HFFc6 (cell line): ENCODE results near the gene FGGY. TPM values are rescaled to one million over a fixed set of nuclear protein-coding genes. Genes with fewer than 3 reads are reported as not detected.
"Not testable (repeated sequence)": the region's sequence is repeated elsewhere in the genome, so short reads cannot be mapped to it uniquely, and the experiment has no call there.

Experiments used
- DNase-seq: peaks from one replicate; pipeline ENCODE4 v3.0.0-alpha.2; 2018
- H3K27ac Mint-ChIP-seq: 2 replicates; pipeline ENCODE4 v1.8.0; 2020; ENCODE audit warnings: mild to moderate bottlenecking, mixed read lengths
- H3K27me3 Mint-ChIP-seq: 2 replicates; pipeline ENCODE4 v1.8.0; 2021; ENCODE audit warnings: mild to moderate bottlenecking, moderate library complexity, mixed read lengths; ENCODE audit not compliant: insufficient read depth
- H3K36me3 Mint-ChIP-seq: 2 replicates; pipeline ENCODE4 v1.8.0; 2021; ENCODE audit warnings: low read depth, mixed read lengths
- H3K4me1 Mint-ChIP-seq: 2 replicates; pipeline ENCODE4 v1.8.0; 2020; ENCODE audit warnings: low read depth, mixed read lengths
- H3K4me3 Mint-ChIP-seq: 2 replicates; pipeline ENCODE4 v1.8.0; 2020; ENCODE audit warnings: mild to moderate bottlenecking, moderate library complexity, mixed read lengths
- H3K9me3 Mint-ChIP-seq: 2 replicates; pipeline ENCODE4 v1.8.0; 2020; ENCODE audit warnings: mild to moderate bottlenecking, mixed read lengths
- total RNA-seq, 6 experiments: library from RNA; stranded (reverse); fragmentation: NEBNext Ultra II Directional; extraction: Animal tissue kit (Norgen Biotek cat#: 25700); gene quantifications; 2 replicates in 1 of 6; 3 replicates in 5 of 6; pipeline ENCODE4 v1.2.3, GENCODE V29; 2021
- TF ChIP-seq, protein P1 (sequence below): fragments of 200-600 bp; sonication (generic); IDR thresholded peaks from 2 replicates; pipeline ENCODE4 v1.5.0; 2021; ENCODE audit warnings: antibody characterized with exemption, mild to moderate bottlenecking

The FGGY gene
- total RNA-seq, 6 experiments from 2014 or later: 16.4 to 20.1 (median 18.7) TPM

DNA sequence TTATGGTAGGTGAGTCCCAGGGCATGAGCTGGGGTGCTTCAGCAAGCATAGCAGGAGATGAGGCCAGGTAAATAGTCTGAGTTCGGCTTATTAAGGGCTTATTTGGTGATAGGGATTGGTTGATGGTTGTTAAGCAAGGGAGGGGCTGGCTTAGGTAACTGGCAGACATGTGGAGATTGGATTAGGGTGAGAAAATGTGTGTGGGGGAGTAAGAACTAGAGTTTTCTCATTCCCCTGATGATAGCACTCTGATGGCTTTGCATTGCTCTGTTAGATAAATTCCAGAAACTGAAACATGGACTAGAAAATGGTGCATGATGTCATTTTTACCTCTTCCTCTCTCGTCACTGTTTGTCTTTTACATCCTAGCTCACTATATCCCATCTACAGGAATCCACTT is 53.6 kb downstream of the FGGY start:
- TF ChIP-seq, protein P1, sequence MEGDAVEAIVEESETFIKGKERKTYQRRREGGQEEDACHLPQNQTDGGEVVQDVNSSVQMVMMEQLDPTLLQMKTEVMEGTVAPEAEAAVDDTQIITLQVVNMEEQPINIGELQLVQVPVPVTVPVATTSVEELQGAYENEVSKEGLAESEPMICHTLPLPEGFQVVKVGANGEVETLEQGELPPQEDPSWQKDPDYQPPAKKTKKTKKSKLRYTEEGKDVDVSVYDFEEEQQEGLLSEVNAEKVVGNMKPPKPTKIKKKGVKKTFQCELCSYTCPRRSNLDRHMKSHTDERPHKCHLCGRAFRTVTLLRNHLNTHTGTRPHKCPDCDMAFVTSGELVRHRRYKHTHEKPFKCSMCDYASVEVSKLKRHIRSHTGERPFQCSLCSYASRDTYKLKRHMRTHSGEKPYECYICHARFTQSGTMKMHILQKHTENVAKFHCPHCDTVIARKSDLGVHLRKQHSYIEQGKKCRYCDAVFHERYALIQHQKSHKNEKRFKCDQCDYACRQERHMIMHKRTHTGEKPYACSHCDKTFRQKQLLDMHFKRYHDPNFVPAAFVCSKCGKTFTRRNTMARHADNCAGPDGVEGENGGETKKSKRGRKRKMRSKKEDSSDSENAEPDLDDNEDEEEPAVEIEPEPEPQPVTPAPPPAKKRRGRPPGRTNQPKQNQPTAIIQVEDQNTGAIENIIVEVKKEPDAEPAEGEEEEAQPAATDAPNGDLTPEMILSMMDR: no peak
- H3K4me3 Mint-ChIP-seq: no peak overlapping the region
- peaks cover 11% of the 10 kb centered on the region for H3K4me1 Mint-ChIP-seq
- peaks cover 2% of the 10 kb centered on the region; the same call in 1 of the 2 replicates for H3K27me3 Mint-ChIP-seq
- peaks cover 9% of the 10 kb centered on the region; the same call in 1 of the 2 replicates for H3K36me3 Mint-ChIP-seq
- no peak for DNase-seq
- no peaks in the 10 kb centered on the region for H3K9me3 Mint-ChIP-seq
- H3K27ac Mint-ChIP-seq: no peak overlapping the region

DNA sequence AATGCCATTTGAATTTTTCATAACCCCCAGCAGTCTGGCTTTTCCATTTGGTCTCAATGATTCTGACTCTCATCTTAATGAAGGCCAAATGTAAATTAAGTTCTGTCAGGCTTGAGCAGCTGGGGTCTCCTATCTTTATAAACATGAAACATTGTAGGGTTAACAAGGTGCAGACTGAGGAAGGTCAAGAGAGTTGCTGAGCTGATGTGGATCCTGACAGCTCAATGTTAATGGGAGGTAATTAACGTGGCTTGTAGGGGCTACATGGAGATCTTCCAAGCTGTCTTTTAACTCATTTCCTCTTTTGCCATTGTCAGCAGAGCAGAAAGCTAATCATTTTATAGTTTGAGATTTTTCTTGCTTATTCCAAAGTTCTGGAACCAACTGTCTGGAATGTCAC is 55.2 kb downstream of the FGGY start:
- no peak for DNase-seq
- Mint-ChIP-seq H3K4me1 (peaks cover 11% of the 10 kb centered on the region), H3K27me3 (peaks cover 2% of the 10 kb centered on the region; the same call in 1 of the 2 replicates), H3K27ac (no peak overlapping the region), H3K9me3 (no peaks in the 10 kb centered on the region), H3K4me3 (no peak overlapping the region), H3K36me3 (no peaks in the 10 kb centered on the region; the same call in 1 of the 2 replicates)
- TF ChIP-seq, protein P1: no peak

DNA sequence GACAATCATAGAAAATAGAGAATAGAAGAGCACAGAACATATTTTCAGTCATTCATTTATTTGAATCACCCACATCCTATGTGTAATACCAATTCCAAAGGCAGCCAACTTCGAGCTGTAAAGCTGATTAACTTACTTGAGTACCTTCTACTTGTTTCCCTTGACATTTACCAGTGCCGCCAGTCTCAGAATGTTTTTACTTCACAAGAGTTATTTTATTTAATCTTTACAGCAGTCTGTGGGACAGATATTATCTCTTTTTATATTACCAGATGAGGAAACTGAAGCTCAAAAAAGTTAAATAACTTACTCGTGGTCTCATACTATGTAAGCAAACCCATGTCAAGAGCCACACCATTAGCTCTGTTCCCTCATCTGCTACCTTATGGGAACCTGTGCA is 56.6 kb downstream of the FGGY start:
- Mint-ChIP-seq H3K4me3 (no peak overlapping the region), H3K27me3 (peaks cover 5% of the 10 kb centered on the region; the same call in 1 of the 2 replicates), H3K27ac (no peak overlapping the region), H3K4me1 (peaks cover 11% of the 10 kb centered on the region), H3K36me3 (no peaks in the 10 kb centered on the region; the same call in 1 of the 2 replicates), H3K9me3 (no peaks in the 10 kb centered on the region)
- no peak for DNase-seq
- TF ChIP-seq, protein P1: no peak

DNA sequence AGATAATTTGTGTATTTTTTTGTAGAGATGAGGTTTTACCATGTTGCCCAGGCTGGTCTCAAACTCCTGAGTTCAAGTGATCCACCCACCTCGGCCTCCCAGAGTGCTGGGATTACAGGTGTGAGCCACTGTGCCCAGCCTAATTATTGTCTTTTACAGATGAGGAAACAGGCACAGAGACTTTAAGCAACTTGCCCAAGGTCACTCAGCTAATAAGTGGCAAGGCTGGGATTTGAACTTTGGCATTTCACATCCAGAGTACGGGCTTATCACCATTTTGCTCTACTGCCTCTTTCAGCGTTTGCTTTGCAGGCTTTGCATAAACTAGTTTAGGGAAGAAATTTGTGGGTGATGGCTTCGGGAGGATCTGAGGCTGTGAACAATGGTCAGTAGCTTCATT is 57.3 kb downstream of the FGGY start:
- H3K36me3 Mint-ChIP-seq, H3K27me3 Mint-ChIP-seq, DNase-seq, H3K27ac Mint-ChIP-seq, H3K9me3 Mint-ChIP-seq, H3K4me3 Mint-ChIP-seq: not testable (repeated sequence)
- peaks cover 13% of the 10 kb centered on the region for H3K4me1 Mint-ChIP-seq

DNA sequence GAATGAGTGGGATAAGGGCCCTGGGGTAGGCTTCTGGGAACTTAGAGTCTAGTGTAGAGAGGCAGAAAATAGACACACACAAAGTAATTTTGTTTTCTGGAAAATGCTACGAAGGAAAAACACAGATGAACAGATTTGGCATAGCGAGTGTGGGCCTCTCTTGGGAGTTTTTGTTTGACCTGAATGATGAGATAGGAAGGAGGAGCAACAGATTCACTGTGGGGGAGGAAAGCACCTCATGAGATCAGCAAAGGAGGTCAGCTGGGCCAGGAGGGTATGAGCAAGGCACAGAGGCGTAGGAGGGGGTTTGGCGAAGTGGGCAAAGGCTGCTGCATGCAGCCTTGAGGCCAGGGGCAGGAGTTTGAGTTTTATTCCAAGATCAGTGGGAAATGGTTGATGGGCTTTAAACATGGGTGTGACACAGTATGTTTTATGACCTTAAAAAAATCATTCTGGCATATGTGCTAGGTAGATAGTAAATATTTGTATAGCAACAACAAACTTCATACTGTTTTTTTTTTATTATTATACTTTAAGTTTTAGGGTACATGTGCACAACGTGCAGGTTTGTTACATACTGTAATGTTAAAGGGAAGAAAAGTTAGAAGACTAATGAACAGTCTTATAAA is 57.9 kb downstream of the FGGY start:
- Mint-ChIP-seq H3K4me3 (no peak overlapping the region), H3K4me1 (peaks cover 18% of the 10 kb centered on the region), H3K27ac (no peak overlapping the region), H3K27me3 (peaks cover 5% of the 10 kb centered on the region; the same call in 1 of the 2 replicates), H3K9me3 (no peaks in the 10 kb centered on the region), H3K36me3 (no peaks in the 10 kb centered on the region; the same call in 1 of the 2 replicates)
- no peak for DNase-seq
- TF ChIP-seq, protein P1: no peak

DNA sequence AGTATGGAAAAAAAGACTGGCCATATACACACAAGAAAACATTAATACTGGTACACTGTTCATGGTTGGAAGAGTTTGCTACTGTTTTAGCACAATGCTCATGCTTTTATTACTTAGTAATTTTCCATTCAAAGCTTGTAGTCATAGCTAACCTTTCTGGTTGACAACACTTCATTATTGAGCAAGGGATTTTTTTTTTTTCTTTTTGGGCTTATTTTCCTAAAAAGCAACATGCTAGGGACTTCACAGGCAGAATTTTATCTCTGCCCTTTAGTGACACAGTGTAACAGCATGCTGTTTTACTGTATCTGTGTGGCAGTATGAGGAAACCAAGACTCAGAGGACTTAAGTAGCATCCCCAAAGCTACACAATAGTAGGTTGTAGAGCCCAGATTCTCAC is 58.5 kb downstream of the FGGY start:
- Mint-ChIP-seq H3K4me3 (no peak overlapping the region), H3K27me3 (peaks cover 2% of the 10 kb centered on the region; the same call in 1 of the 2 replicates), H3K4me1 (peaks cover 24% of the 10 kb centered on the region), H3K9me3 (no peaks in the 10 kb centered on the region), H3K27ac (no peak overlapping the region), H3K36me3 (no peaks in the 10 kb centered on the region; the same call in 1 of the 2 replicates)
- DNase-seq: no peak
- TF ChIP-seq, protein P1: no peak
